Neural progenitor cell (in vitro differentiated cells): ENCODE data around the gene TMPRSS6. TPM values are rescaled to one million over a fixed set of nuclear protein-coding genes. Genes with fewer than 3 reads are reported as not detected.

Source experiments
- DNase-seq: peaks from one replicate; pipeline ENCODE4 v3.0.0-alpha.2; 2016; ENCODE audit warnings: low spot score
- H2AFZ ChIP-seq: fragments of 200-600 bp; sonication (generic); replicated peaks from 2 replicates; pipeline ENCODE4 v1.6.1; 2016; ENCODE audit warnings: antibody characterized with exemption
- H3F3A ChIP-seq: fragments of 200-600 bp; sonication (generic); 2 replicates; pipeline ENCODE4 v1.6.1; 2016; ENCODE audit warnings: antibody characterized with exemption, low read depth
- H3K27ac ChIP-seq: fragments of 200-600 bp; sonication (generic); 2 replicates; pipeline ENCODE4 v1.5.1; 2016; ENCODE audit warnings: mild to moderate bottlenecking
- H3K27me3 ChIP-seq: fragments of 200-600 bp; sonication (generic); 2 replicates; pipeline ENCODE4 v1.6.1; 2016; ENCODE audit warnings: mild to moderate bottlenecking, moderate library complexity
- H3K36me3 ChIP-seq: fragments of 200-600 bp; sonication (generic); 2 replicates; pipeline ENCODE4 v1.5.1; 2016
- H3K4me1 ChIP-seq: fragments of 200-600 bp; sonication (generic); 2 replicates; pipeline ENCODE4 v1.6.1; 2016; ENCODE audit warnings: mixed run types
- H3K4me2 ChIP-seq: fragments of 200-600 bp; sonication (generic); 2 replicates; pipeline ENCODE4 v1.6.1; 2016
- H3K4me3 ChIP-seq: fragments of 200-600 bp; sonication (generic); 2 replicates; pipeline ENCODE4 v1.5.1; 2016
- H3K79me2 ChIP-seq: fragments of 200-600 bp; sonication (generic); 2 replicates; pipeline ENCODE4 v1.6.1; 2016; ENCODE audit warnings: low read depth
- H3K9ac ChIP-seq: fragments of 200-600 bp; sonication (generic); 2 replicates; pipeline ENCODE4 v1.6.1; 2016
- H3K9me3 ChIP-seq: fragments of 200-600 bp; sonication (generic); 2 replicates; pipeline ENCODE4 v1.5.1; 2016; ENCODE audit warnings: low read depth
- H4K20me1 ChIP-seq: fragments of 200-600 bp; sonication (generic); 2 replicates; pipeline ENCODE4 v1.6.1; 2016; ENCODE audit warnings: low read depth
- H3K27ac Mint-ChIP-seq: 3 replicates; pipeline ENCODE4 v1.8.0; 2021; ENCODE audit warnings: mixed read lengths
- H3K27me3 Mint-ChIP-seq: 2 replicates; pipeline ENCODE4 v1.8.0; 2022; ENCODE audit warnings: low read depth, mild to moderate bottlenecking, inconsistent platforms, moderate library complexity, mixed read lengths; ENCODE audit not compliant: insufficient read depth
- H3K36me3 Mint-ChIP-seq: 3 replicates; pipeline ENCODE4 v1.8.0; 2021; ENCODE audit warnings: mixed read lengths
- H3K4me1 Mint-ChIP-seq: 3 replicates; pipeline ENCODE4 v1.8.0; 2021; ENCODE audit warnings: mixed read lengths
- H3K4me3 Mint-ChIP-seq: 3 replicates; pipeline ENCODE4 v1.8.0; 2021; ENCODE audit warnings: mild to moderate bottlenecking, moderate library complexity, mixed read lengths
- H3K9me3 Mint-ChIP-seq: 3 replicates; pipeline ENCODE4 v1.8.0; 2020; ENCODE audit warnings: mixed read lengths
- EZH2 ChIP-seq: fragments of 200-600 bp; sonication (generic); IDR thresholded peaks from 2 replicates; pipeline ENCODE4 v1.6.1; 2017; ENCODE audit warnings: antibody characterized with exemption, mild to moderate bottlenecking, moderate library complexity
- EZH2phosphoT487 ChIP-seq: fragments of 200-600 bp; sonication (generic); IDR thresholded peaks from 2 replicates; pipeline ENCODE4 v1.6.1; 2017; ENCODE audit warnings: antibody characterized with exemption
- total RNA-seq: library from RNA; depleted of rRNA; stranded (reverse); fragments of >200 nt; gene quantifications from 2 replicates; pipeline ENCODE4 v1.2.3, GENCODE V29; 2015; ENCODE audit warnings: low replicate concordance
- TF ChIP-seq, protein P1 (sequence below): fragments of 200-600 bp; sonication (generic); IDR thresholded peaks from 2 replicates; pipeline ENCODE4 v1.5.1; 2017; ENCODE audit warnings: antibody characterized with exemption, mild to moderate bottlenecking

The TMPRSS6 gene
- total RNA-seq, 1 donor from 2014 or later, result not detected

DNA sequence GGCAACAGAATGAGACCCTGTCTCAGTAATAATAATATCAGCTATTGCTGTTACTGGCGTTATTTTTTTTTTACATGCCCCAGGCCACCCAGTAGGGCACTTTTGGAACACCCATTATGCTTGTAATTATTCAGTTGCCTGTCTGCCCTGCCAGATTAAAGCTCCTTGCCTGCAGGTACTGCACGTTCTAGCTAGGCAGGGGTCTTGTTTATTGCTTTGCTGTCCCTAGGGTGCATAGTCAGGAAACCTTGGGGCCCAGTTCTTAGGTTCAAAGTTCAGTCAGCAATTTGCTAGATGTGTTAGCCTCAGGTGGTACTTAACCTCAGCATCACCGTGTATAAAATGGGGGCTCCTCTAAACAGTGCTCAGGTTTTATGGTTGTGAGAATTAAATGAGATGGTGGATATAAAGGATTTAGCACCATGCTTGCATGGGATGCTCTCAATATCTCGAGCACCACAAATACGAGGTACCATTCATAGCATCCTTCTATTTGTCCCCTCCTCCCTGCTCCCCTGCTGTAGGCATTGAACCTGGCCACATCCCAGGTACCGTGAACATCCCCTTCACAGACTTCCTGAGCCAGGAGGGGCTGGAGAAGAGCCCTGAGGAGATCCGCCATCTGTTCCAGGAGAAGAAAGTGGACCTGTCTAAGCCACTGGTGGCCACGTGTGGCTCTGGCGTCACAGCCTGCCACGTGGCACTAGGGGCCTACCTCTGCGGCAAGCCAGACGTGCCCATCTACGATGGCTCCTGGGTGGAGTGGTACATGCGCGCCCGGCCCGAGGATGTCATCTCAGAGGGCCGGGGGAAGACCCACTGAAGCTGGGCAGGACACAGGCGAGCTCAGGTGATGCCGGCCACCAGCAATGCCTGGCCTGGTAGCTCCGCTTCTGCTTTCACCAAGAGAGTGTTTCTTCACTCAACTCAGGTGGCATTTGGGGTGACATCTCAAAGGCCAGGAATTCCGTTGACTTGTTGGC lies 80.5 kb downstream of the TMPRSS6 start:
- peaks cover 9% of the 10 kb centered on the region for H3K36me3 Mint-ChIP-seq
- no peak for DNase-seq
- H2AFZ ChIP-seq, result no peak overlapping the region
- H3K4me1 Mint-ChIP-seq, result peaks cover 11% of the 10 kb centered on the region
- H3K9ac ChIP-seq, result no peak overlapping the region
- no peak overlapping the region for H3K4me3 ChIP-seq
- peaks cover 4% of the 10 kb centered on the region for H3K27me3 Mint-ChIP-seq
- H4K20me1 ChIP-seq, result peaks cover 8% of the 10 kb centered on the region
- H3K36me3 ChIP-seq, result no peaks in the 10 kb centered on the region
- H3K27ac Mint-ChIP-seq, result no peak overlapping the region
- no peaks in the 10 kb centered on the region for H3K9me3 Mint-ChIP-seq
- H3K79me2 ChIP-seq, result no peaks in the 10 kb centered on the region
- H3K4me3 Mint-ChIP-seq, result no peak overlapping the region
- no peak for TF ChIP-seq EZH2phosphoT487
- no peak for TF ChIP-seq EZH2
- TF ChIP-seq, protein P1, sequence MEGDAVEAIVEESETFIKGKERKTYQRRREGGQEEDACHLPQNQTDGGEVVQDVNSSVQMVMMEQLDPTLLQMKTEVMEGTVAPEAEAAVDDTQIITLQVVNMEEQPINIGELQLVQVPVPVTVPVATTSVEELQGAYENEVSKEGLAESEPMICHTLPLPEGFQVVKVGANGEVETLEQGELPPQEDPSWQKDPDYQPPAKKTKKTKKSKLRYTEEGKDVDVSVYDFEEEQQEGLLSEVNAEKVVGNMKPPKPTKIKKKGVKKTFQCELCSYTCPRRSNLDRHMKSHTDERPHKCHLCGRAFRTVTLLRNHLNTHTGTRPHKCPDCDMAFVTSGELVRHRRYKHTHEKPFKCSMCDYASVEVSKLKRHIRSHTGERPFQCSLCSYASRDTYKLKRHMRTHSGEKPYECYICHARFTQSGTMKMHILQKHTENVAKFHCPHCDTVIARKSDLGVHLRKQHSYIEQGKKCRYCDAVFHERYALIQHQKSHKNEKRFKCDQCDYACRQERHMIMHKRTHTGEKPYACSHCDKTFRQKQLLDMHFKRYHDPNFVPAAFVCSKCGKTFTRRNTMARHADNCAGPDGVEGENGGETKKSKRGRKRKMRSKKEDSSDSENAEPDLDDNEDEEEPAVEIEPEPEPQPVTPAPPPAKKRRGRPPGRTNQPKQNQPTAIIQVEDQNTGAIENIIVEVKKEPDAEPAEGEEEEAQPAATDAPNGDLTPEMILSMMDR, result no peak
- no peak overlapping the region for H3K4me2 ChIP-seq
- no peaks in the 10 kb centered on the region for H3F3A ChIP-seq
- no peaks in the 10 kb centered on the region for H3K4me1 ChIP-seq
- H3K9me3 ChIP-seq, result no peaks in the 10 kb centered on the region
- H3K27ac ChIP-seq, result no peak overlapping the region
- H3K27me3 ChIP-seq, result no peaks in the 10 kb centered on the region

DNA sequence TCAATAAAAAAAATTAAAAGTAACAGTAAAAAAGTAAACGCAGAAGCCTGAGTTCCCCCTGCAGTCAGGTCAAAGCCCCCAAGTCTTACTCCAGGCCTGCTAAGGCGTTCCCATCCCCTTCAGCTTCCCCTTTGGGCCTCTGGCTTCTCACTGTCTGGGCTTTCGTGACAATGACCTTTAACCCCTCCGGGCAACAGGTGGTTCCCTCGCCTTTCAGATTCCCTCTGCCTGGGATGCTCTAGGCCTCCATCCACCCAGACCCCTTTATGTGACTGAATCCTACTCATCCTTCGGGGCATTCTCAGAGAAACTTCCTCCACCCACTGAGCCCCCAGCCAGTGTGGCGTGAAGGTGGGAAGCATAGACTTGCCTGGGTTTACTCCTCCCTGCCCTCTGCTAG lies 82.0 kb downstream of the TMPRSS6 start:
- peaks cover 8% of the 10 kb centered on the region for H3K79me2 ChIP-seq
- peaks cover 21% of the 10 kb centered on the region for H4K20me1 ChIP-seq
- no peak overlapping the region for H3K4me2 ChIP-seq
- no peaks in the 10 kb centered on the region for H3F3A ChIP-seq
- no peaks in the 10 kb centered on the region for H3K36me3 ChIP-seq
- DNase-seq, result no peak
- H3K4me1 ChIP-seq, result no peaks in the 10 kb centered on the region
- H2AFZ ChIP-seq, result no peak overlapping the region
- H3K9me3 ChIP-seq, result no peaks in the 10 kb centered on the region
- Mint-ChIP-seq H3K27me3 (peaks cover 4% of the 10 kb centered on the region), H3K27ac (no peak overlapping the region), H3K4me1 (peaks cover 5% of the 10 kb centered on the region), H3K36me3 (peaks cover 10% of the 10 kb centered on the region), H3K4me3 (no peak overlapping the region), H3K9me3 (no peaks in the 10 kb centered on the region)
- H3K4me3 ChIP-seq, result no peak overlapping the region
- no peak overlapping the region for H3K27ac ChIP-seq
- H3K9ac ChIP-seq, result no peak overlapping the region
- no peak for TF ChIP-seq EZH2
- no peak for TF ChIP-seq EZH2phosphoT487
- TF ChIP-seq, protein P1, result no peak
- no peaks in the 10 kb centered on the region for H3K27me3 ChIP-seq

DNA sequence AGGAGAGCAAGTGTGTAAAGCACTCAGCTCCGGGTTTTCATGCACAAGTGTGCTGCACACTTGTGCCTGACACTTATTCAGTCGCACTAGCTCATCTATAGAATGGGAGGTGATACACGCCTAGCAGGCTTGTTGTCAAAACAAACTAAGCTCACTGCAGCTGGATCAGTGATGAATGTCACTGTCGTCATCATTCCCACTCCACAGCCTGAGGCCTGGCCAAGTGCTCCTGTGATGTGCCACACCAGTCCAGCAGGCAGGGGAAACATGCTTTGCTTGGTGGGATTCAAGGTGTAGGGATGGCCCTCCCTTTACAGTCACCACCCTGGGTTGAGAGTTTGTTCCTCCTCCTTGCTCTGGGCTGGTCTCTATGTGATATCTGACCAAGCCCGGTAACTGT lies 83.2 kb downstream of the TMPRSS6 start:
- TF ChIP-seq EZH2 (no peak), EZH2phosphoT487 (no peak)
- TF ChIP-seq, protein P1, result no peak
- Histone ChIP-seq H3K36me3 (no peaks in the 10 kb centered on the region), H3F3A (no peaks in the 10 kb centered on the region), H3K79me2 (peaks cover 21% of the 10 kb centered on the region), H3K4me2 (no peak overlapping the region), H3K4me3 (no peak overlapping the region), H3K9ac (no peak overlapping the region), H2AFZ (no peak overlapping the region), H3K27me3 (no peaks in the 10 kb centered on the region), H3K9me3 (no peaks in the 10 kb centered on the region), H3K4me1 (no peaks in the 10 kb centered on the region), H3K27ac (no peak overlapping the region), H4K20me1 (peaks cover 30% of the 10 kb centered on the region)
- Mint-ChIP-seq H3K27ac (no peak overlapping the region), H3K27me3 (peaks cover 4% of the 10 kb centered on the region), H3K9me3 (no peaks in the 10 kb centered on the region), H3K36me3 (peaks cover 10% of the 10 kb centered on the region), H3K4me3 (no peak overlapping the region), H3K4me1 (peaks cover 9% of the 10 kb centered on the region)
- no peak for DNase-seq
